Activated T-helper 17 cell treated with anti-CD3 and anti-CD28 coated beads, Interleukin-2, amount 50 U/mL, for 72 hours (primary cell): Measurements from ENCODE around the gene AP3B1. TPM values are rescaled to one million over a fixed set of nuclear protein-coding genes. Genes with fewer than 3 reads are reported as not detected.

Source experiments
- ATAC-seq: fragments of 150-1000 bp; cut with Tn5 transposase; replicated peaks from 2 replicates; pipeline ENCODE4 v1.10.0; 2021; ENCODE audit warnings: mild to moderate bottlenecking, moderate library complexity
- H3K27ac Mint-ChIP-seq: one replicate; pipeline ENCODE4 v1.8.0; 2022; ENCODE audit warnings: mixed read lengths
- H3K27me3 Mint-ChIP-seq: one replicate; pipeline ENCODE4 v1.8.0; 2022; ENCODE audit warnings: mixed read lengths
- H3K36me3 Mint-ChIP-seq: one replicate; pipeline ENCODE4 v1.8.0; 2022; ENCODE audit warnings: low read depth, mild to moderate bottlenecking, mixed read lengths
- H3K4me1 Mint-ChIP-seq: one replicate; pipeline ENCODE4 v1.8.0; 2022; ENCODE audit warnings: mixed read lengths
- H3K4me3 Mint-ChIP-seq: one replicate; pipeline ENCODE4 v1.8.0; 2022; ENCODE audit warnings: mild to moderate bottlenecking, mixed read lengths
- H3K9me3 Mint-ChIP-seq: one replicate; pipeline ENCODE4 v1.8.0; 2022; ENCODE audit warnings: mixed read lengths
- total RNA-seq, 2 donors: library from RNA; stranded (reverse); gene quantifications; one replicate each; pipeline ENCODE4 v1.2.3, GENCODE V29; 2022

The AP3B1 gene
- total RNA-seq, 2 donors from 2014 or later: 46.1 to 48.3 TPM

DNA sequence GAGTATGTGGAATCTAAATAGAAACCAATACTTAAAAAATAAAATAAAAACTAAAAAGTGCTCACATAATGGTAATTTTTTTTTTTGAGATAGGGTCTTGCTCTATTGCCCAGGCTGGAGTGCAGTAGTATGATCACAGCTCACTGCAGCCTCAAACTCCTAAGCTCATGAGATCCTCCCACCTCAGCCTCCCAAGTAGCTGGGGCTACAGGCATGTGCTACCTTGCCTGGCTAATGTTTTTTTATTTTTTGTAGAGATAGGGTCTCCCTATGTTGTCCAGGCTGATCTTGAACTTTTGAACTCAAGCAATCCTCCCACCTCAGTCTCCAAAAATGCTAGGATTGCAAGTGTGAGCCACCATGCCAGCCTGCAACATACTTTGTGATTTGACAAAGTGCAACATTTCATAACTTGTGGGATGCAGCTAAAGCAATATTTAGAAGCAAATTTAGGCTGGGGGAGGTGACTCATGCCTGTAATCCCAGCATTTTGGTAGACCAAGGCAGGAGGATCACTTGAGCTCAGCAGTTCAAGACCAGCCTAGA lies 18.4 kb downstream of the AP3B1 start:
- Mint-ChIP-seq H3K27me3 (no peaks in the 10 kb centered on the region), H3K36me3 (peaks cover 23% of the 10 kb centered on the region), H3K9me3 (no peaks in the 10 kb centered on the region), H3K4me1 (peaks cover 33% of the 10 kb centered on the region), H3K4me3 (no peak overlapping the region), H3K27ac (no peak overlapping the region)
- no peak for ATAC-seq

DNA sequence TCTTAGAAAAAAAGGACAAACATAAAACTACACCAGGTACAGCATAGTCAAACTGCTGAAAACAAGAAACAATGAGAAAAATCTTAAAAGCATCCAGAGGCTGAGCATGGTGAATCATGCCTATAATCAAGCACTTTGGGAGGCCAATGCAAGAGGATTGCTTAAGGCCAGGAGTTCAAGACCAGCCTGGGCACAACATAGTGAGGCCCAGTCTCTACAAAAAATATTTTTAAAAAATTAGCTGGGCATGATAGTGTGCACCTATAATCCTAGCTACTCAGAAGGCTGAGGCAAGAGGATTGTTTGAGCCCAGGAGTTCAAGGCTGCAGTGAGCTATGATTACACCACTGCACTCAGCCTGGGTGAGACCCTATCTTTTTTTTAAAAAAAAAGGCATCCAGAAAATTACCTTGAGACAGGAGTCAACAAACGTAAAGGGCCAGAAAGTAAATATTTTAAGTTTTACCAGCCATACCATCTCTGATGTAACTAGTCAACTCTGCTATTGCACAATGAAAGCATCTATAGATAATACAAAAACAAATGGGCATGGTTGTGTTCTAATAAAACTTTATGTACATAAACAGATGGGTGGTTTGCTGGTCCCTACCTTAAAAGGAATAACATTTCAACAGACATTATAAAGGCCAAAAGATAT lies 19.8 kb downstream of the AP3B1 start:
- H3K4me1 Mint-ChIP-seq: peaks cover 33% of the 10 kb centered on the region
- no peaks in the 10 kb centered on the region for H3K27me3 Mint-ChIP-seq
- no peaks in the 10 kb centered on the region for H3K9me3 Mint-ChIP-seq
- H3K4me3 Mint-ChIP-seq: no peak overlapping the region
- ATAC-seq: no peak
- H3K36me3 Mint-ChIP-seq: peaks cover 23% of the 10 kb centered on the region
- H3K27ac Mint-ChIP-seq: peak overlapping the region; percentile 19

GRCh38 chr5:78273436-78273835 lies 21.1 kb downstream of the AP3B1 start:
- Mint-ChIP-seq H3K9me3 (no peaks in the 10 kb centered on the region), H3K36me3 (peaks cover 23% of the 10 kb centered on the region), H3K27me3 (no peaks in the 10 kb centered on the region), H3K4me3 (no peak overlapping the region), H3K27ac (peak overlapping the region; percentile 67), H3K4me1 (peaks cover 38% of the 10 kb centered on the region)
- no peak for ATAC-seq

DNA sequence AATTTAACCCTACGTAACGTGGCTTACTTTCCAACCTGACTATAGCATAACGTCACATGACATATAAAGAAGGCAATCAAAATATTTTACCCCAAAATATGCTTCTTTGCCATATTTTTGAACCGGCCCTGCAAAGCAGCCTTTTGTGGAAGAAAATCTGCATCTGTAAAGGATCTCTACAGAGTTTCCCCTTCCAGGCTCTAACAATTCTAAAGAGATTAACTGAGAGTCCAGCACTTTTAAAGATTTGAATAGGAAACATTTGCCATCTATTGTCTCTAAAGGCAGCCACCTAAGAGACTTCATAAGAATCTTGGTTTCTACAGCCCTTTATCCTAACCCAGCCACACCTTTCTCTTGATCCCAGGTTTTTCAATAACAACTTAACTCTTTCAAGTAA lies 22.7 kb downstream of the AP3B1 start:
- peaks cover 30% of the 10 kb centered on the region for H3K4me1 Mint-ChIP-seq
- H3K4me3 Mint-ChIP-seq: no peak overlapping the region
- ATAC-seq: no peak
- no peaks in the 10 kb centered on the region for H3K27me3 Mint-ChIP-seq
- H3K27ac Mint-ChIP-seq: no peak overlapping the region
- peaks cover 23% of the 10 kb centered on the region for H3K36me3 Mint-ChIP-seq
- H3K9me3 Mint-ChIP-seq: no peaks in the 10 kb centered on the region

DNA sequence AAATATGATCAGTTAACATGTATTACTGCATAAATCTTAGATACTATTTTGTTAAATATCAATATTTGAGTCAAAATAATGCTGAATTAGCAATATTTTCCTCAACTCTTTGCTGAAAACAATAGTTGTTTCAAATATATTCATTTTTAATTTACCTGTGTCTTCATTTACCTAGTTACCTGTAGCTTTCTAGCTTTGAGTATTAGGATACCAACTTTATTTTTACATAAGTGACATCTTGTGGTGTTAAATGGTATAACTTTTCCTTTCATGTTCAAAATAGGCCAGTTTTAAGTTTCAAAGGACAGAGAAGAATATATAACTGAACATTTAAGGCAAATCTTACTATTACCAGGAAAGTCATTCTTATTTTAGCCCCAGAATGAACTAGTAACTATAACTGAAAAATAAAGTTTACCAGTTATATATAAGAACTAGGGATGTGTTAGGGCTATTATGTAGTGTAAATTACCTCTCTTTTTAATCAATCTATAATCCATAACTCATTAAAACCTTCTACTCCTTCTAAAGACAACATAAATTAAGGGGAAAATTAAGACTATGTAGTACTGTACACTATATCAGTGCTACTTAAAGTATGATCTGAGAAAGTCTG lies 25.3 kb downstream of the AP3B1 start:
- Mint-ChIP-seq H3K27me3 (no peaks in the 10 kb centered on the region), H3K4me3 (no peak overlapping the region), H3K4me1 (peaks cover 28% of the 10 kb centered on the region), H3K36me3 (peaks cover 36% of the 10 kb centered on the region), H3K9me3 (no peaks in the 10 kb centered on the region), H3K27ac (no peak overlapping the region)
- ATAC-seq: no peak

DNA sequence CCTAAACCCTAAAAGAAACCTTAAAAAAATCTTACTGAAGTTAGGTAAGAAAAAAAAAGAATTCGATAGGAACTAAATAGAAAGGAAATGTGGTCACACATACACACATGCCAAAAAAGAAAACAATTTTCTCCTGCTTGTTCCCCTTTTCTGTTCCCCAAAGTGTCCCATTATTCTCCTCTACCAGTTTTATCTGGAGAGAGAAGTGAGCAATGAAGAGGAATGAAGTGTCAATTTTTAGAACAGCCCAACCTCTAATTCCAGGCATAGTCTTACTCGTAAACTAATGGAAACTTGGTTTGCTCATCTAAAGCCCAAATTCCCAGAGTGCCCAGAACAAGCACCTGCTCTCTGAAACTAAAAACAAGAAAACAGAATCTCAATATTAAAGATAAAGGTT lies 26.1 kb downstream of the AP3B1 start:
- Mint-ChIP-seq H3K27me3 (no peaks in the 10 kb centered on the region), H3K36me3 (peaks cover 38% of the 10 kb centered on the region), H3K4me3 (no peak overlapping the region)

DNA sequence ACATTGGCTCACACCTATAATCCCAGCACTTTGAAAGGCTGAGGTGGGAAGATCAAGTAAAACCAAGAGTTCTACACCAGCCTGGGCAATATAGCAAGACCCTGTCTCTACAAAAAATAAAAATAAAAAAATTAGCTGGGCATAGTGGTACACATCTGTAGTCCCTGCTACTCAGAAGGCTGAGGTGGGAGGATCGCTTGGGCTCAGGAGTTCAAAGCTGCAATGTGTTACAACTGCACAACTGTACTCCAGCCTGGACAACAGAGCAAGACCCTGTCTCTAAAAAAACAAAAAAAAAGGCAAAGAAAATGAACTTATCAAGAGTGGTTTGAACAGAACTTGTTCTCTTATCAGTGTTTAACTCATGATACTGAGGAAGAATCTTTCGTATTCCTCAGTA lies 29.3 kb downstream of the AP3B1 start:
- H3K4me3 Mint-ChIP-seq: no peak overlapping the region
- no peaks in the 10 kb centered on the region for H3K9me3 Mint-ChIP-seq
- no peak overlapping the region for H3K27ac Mint-ChIP-seq
- no peak for ATAC-seq
- H3K27me3 Mint-ChIP-seq: no peaks in the 10 kb centered on the region
- peaks cover 47% of the 10 kb centered on the region for H3K36me3 Mint-ChIP-seq
- peaks cover 8% of the 10 kb centered on the region for H3K4me1 Mint-ChIP-seq

More for the DNA sequence above, 26.1 kb downstream of the AP3B1 start:
- Mint-ChIP-seq H3K4me1 (peaks cover 20% of the 10 kb centered on the region), H3K9me3 (no peaks in the 10 kb centered on the region), H3K27ac (no peak overlapping the region)
- ATAC-seq: no peak

DNA sequence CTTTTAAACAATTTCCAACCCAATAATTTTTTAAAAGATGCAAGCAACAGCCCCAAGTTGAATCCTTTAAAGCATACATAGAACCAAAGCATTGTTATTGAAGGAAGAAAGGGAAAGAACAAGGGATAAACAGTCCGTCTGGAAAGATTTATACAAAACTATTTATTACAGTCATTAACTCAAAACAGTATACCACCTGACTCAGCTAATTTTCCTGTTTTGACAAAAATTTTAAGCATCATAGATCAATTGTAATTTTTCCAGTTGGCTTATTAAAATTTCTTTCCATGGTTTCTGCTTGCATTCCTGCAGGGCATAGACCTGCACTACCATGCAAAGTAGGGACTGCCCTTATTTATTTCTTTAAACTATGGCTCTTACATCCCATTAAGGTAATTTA lies 29.9 kb downstream of the AP3B1 start:
- H3K27me3 Mint-ChIP-seq: no peaks in the 10 kb centered on the region
- peaks cover 47% of the 10 kb centered on the region for H3K36me3 Mint-ChIP-seq
- peaks cover 8% of the 10 kb centered on the region for H3K4me1 Mint-ChIP-seq
- ATAC-seq: no peak
- H3K27ac Mint-ChIP-seq: no peak overlapping the region
- H3K9me3 Mint-ChIP-seq: no peaks in the 10 kb centered on the region
- no peak overlapping the region for H3K4me3 Mint-ChIP-seq

DNA sequence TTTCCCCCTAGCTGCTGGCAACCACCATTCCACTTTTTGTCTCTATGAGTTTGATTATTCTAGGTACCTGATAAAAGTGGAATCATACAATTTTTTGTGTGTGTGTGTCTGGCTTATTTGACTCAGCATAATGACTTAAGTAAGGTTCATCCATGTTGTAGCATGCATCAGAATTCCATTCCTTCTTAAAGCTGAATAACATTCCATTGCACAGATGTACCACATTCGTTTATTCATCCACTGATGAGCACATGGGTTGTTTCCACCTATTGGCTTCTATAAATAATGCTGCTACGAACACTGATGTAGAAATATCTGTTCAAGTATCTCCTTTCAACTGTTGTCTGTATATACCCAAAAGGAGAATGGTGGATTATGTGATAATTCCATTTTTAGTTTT lies 33.7 kb downstream of the AP3B1 start:
- Mint-ChIP-seq H3K4me1 (peaks cover 20% of the 10 kb centered on the region), H3K27me3 (no peaks in the 10 kb centered on the region), H3K4me3 (no peak overlapping the region), H3K27ac (no peak overlapping the region), H3K9me3 (no peaks in the 10 kb centered on the region), H3K36me3 (peaks cover 65% of the 10 kb centered on the region)
- no peak for ATAC-seq

GRCh38 chr5:78253201-78253600 lies 41.3 kb downstream of the AP3B1 start:
- peaks cover 8% of the 10 kb centered on the region for H3K9me3 Mint-ChIP-seq
- H3K27me3 Mint-ChIP-seq: no peaks in the 10 kb centered on the region
- peaks cover 66% of the 10 kb centered on the region for H3K36me3 Mint-ChIP-seq

DNA sequence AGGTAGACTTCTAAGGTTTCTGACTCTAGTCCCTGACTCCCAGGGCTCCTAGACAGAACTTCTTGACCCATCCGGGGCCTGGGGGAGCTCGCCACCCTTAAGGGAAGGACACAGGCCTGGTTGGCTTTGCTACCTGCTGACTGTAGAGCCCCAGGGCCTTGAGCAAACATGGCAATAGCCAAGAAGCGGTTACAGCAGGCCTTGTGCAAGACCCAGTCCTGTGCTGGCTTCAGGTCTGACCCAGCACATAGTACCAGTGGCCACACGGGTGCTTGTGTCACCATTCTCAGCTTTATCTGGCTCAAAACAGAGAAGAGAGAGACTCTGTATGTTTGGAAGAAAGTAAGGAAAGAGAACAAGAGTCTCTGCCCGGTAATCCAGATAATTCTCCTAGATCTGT lies 41.8 kb downstream of the AP3B1 start:
- no peak for ATAC-seq
- Mint-ChIP-seq H3K4me1 (peaks cover 18% of the 10 kb centered on the region), H3K27me3 (no peaks in the 10 kb centered on the region), H3K4me3 (no peak overlapping the region), H3K36me3 (peaks cover 61% of the 10 kb centered on the region), H3K9me3 (peaks cover 8% of the 10 kb centered on the region), H3K27ac (no peak overlapping the region)

More at GRCh38 chr5:78253201-78253600, 41.3 kb downstream of the AP3B1 start:
- ATAC-seq: no peak
- Mint-ChIP-seq H3K27ac (no peak overlapping the region), H3K4me3 (no peak overlapping the region), H3K4me1 (peaks cover 23% of the 10 kb centered on the region)

DNA sequence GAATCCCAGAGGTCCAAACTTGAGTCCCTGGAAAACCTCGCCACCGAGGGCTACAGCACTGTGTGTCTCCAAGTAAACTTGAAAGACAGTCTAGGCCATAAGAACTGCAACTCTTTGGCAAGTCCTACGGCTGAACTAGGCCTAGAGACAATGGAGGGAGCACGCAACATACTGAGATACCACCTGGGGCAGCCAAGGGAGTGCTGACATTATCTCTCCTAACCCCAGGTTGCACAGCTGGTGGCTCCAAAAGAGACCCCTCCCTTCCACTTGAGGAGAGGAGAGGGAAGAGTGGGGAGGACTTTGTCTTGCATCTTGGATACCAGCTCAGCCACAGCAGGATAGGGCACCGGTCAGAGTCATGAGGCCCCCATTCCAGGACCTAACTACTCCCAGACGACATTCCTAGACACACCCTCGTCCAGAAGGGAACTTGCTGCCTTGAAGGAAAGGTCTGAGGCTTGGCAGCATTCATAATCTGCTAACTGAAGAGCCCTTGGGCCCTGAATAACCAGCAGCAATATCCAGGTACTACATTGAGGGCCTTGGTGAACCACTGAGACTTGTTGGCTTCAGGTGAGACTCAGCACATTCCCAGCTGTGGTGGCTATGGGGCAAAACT lies 42.7 kb downstream of the AP3B1 start:
- Mint-ChIP-seq H3K36me3 (peaks cover 55% of the 10 kb centered on the region), H3K4me1 (peaks cover 14% of the 10 kb centered on the region), H3K27me3 (no peaks in the 10 kb centered on the region), H3K9me3 (peaks cover 8% of the 10 kb centered on the region), H3K27ac (no peak overlapping the region), H3K4me3 (no peak overlapping the region)
- no peak for ATAC-seq

GRCh38 chr5:78245136-78245535 lies 49.4 kb downstream of the AP3B1 start:
- H3K4me1 Mint-ChIP-seq: no peaks in the 10 kb centered on the region

DNA sequence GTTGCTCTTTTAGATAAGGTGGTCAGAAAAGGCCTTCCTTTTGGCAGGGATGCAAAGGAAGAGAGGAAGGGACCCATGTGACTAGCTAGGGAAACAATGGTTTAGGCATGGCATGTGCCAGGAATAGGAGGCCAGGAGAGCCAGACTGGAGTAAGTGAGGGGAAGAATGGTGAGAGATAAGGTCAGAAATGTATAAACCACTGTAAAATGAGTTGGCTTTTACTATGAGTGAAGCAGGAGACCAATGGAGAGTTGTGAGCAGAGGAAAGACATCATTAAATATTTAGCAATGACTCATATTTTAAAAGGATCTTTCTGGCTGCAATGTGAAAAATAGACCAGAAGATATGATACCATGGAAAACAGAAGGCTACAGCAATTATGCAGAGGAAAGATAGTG lies 50.9 kb downstream of the AP3B1 start:
- H3K36me3 Mint-ChIP-seq: peaks cover 35% of the 10 kb centered on the region
- no peak for ATAC-seq
- no peaks in the 10 kb centered on the region for H3K27me3 Mint-ChIP-seq
- H3K27ac Mint-ChIP-seq: no peak overlapping the region
- no peaks in the 10 kb centered on the region for H3K9me3 Mint-ChIP-seq
- H3K4me1 Mint-ChIP-seq: no peaks in the 10 kb centered on the region
- H3K4me3 Mint-ChIP-seq: no peak overlapping the region

More at GRCh38 chr5:78245136-78245535, 49.4 kb downstream of the AP3B1 start:
- Mint-ChIP-seq H3K27me3 (no peaks in the 10 kb centered on the region), H3K9me3 (no peaks in the 10 kb centered on the region), H3K36me3 (peaks cover 34% of the 10 kb centered on the region), H3K27ac (no peak overlapping the region), H3K4me3 (no peak overlapping the region)
- ATAC-seq: no peak

DNA sequence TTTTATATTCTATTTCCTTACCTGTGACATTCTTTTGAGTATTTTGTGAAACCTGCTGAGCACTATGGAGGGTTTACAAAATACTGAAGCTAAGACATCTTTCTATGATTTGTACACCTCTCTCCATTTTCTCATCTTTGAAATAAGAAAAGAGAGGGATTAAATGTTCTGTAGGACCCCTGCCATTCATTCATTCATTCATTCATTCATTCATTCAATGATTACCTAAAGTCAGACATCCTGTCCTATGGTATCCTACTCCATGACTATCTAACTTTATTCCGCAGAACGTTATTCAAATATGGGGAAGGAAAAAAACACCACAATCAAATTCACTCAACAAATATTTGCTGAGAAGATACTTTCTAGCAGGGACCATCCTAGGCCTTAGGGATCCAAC lies 51.4 kb downstream of the AP3B1 start:
- Mint-ChIP-seq H3K4me1 (no peaks in the 10 kb centered on the region), H3K27ac (no peak overlapping the region), H3K9me3 (no peaks in the 10 kb centered on the region), H3K4me3 (no peak overlapping the region), H3K36me3 (peaks cover 37% of the 10 kb centered on the region), H3K27me3 (no peaks in the 10 kb centered on the region)
- no peak for ATAC-seq
